Right lobe of liver (tissue), 4 donors: ENCODE results near the gene STING1.

ENCODE experiments used
- CTCF ChIP-seq, 4 donors: fragments of 200-600 bp in 3 of 4; fragments of 450-650 bp in 1 of 4; IDR thresholded peaks; one replicate each; pipeline versions ENCODE4 v1.5.1 to v1.8.0; 2016 to 2022; ENCODE audit warnings: antibody characterized with exemption in 4 of 4, mild to moderate bottlenecking in 2 of 4
- POLR2A ChIP-seq: fragments of 450-650 bp; IDR thresholded peaks from one replicate; pipeline ENCODE4 v1.6.1; 2017; ENCODE audit warnings: antibody characterized with exemption, mild to moderate bottlenecking
- donor health status: DM: no; HTN: no; CAD: no.
- donor health status: DM: no; HTN: no; CAD: no.
- donor health status: DM: no; HTN: yes; CAD: no.

- TF ChIP-seq CTCF (IDR thresholded peaks at IDR 0.05): no peak
- TF ChIP-seq POLR2A: no peak
Observed at GRCh38 chr5:139486201-139486600, 3.6 kb upstream of the STING1 start.
